B cell (primary cell): ENCODE measurements around the gene WDFY4. TPM values are rescaled to one million over a fixed set of nuclear protein-coding genes. Genes with fewer than 3 reads are reported as not detected.

Experiments used
- ATAC-seq: fragments of 200-7000 bp; cut with Tn5 transposase; one replicate; pipeline ENCODE4 v1.10.0; 2021; ENCODE audit warnings: low read depth, mild to moderate bottlenecking, moderate number of reproducible peaks, moderate library complexity
- CTCF ChIA-PET: fragments of 350-600 bp; sonication (Branson Sonifier 250); formaldehyde crosslinking; loops from one replicate; lab custom pipeline; 2021; ENCODE audit warnings: antibody characterized with exemption, inconsistent platforms; lab: Charles Lee
- POLR2A ChIA-PET: fragments of 350-600 bp; sonication (Branson Sonifier 250); formaldehyde crosslinking; loops from one replicate; lab custom pipeline; 2021; ENCODE audit warnings: antibody characterized with exemption; lab: Charles Lee
- DNase-seq: peaks from one replicate; pipeline ENCODE4 v3.0.0; 2013
- H2AFZ ChIP-seq: 2 replicates; pipeline ENCODE4 v1.6.1; 2012; ENCODE audit warnings: mild to moderate bottlenecking, low read depth, low read length; ENCODE audit not compliant: insufficient read depth, poor library complexity, severe bottlenecking
- H3K27ac ChIP-seq, 2 donors: 1 replicate in 1 of 2; 2 replicates in 1 of 2; pipeline ENCODE4 v1.5.1; 2012 to 2013; ENCODE audit warnings: low read length in 2 of 2, mild to moderate bottlenecking in 2 of 2, moderate library complexity in 1 of 2
- H3K27me3 ChIP-seq, 4 experiments: fragments of 200-600 bp in 1 of 4; sonication (generic) in 1 of 4; replicated peaks in 1 of 4; 1 replicate in 2 of 4; 2 replicates in 2 of 4; pipeline versions ENCODE4 v1.6.1 to v1.7.0; 2013 to 2016; ENCODE audit warnings: low read length in 3 of 4, mild to moderate bottlenecking in 2 of 4, mixed read lengths in 1 of 4, moderate library complexity in 1 of 4; ENCODE audit not compliant: insufficient read depth in 4 of 4, control insufficient read depth in 3 of 4; ENCODE audit errors: control extremely low read depth in 1 of 4
- H3K36me3 ChIP-seq, 2 experiments: replicated peaks in 1 of 2; 1 replicate in 1 of 2; 2 replicates in 1 of 2; pipeline versions ENCODE4 v1.6.1 to v1.7.1; 2013; ENCODE audit warnings: low read length in 1 of 2; ENCODE audit not compliant: insufficient read depth in 2 of 2, control insufficient read depth in 1 of 2; ENCODE audit errors: control extremely low read depth in 1 of 2, extremely low read depth in 1 of 2
- H3K4me1 ChIP-seq, 2 donors: fragments of 200-600 bp in 1 of 2; sonication (generic) in 1 of 2; 1 replicate in 1 of 2; 2 replicates in 1 of 2; pipeline versions ENCODE4 v1.5.1 to v1.6.1; 2013 to 2017; ENCODE audit warnings: low read length in 2 of 2; ENCODE audit not compliant: control insufficient read depth in 2 of 2, insufficient read depth in 2 of 2
- H3K4me2 ChIP-seq: replicated peaks from 2 replicates; pipeline ENCODE3; 2012; ENCODE audit warnings: mild to moderate bottlenecking, low read depth, low read length; ENCODE audit not compliant: poor library complexity, severe bottlenecking
- H3K4me3 ChIP-seq, 5 experiments: fragments of 200-600 bp in 1 of 5; sonication (generic) in 1 of 5; 1 replicate in 3 of 5; 2 replicates in 2 of 5; pipeline versions ENCODE4 v1.5.1 to v1.7.0; 2011 to 2016; ENCODE audit warnings: low read length in 4 of 5, mild to moderate bottlenecking in 4 of 5, low read depth in 2 of 5, control low read depth in 1 of 5, moderate library complexity in 1 of 5; ENCODE audit not compliant: insufficient read depth in 1 of 5; ENCODE audit errors: control extremely low read depth in 1 of 5, extremely low read depth in 1 of 5
- H3K79me2 ChIP-seq: fragments of 200-600 bp; sonication (generic); one replicate; pipeline ENCODE4 v1.6.0; 2016; ENCODE audit warnings: low read length; ENCODE audit not compliant: control insufficient read depth, insufficient read depth
- H3K9ac ChIP-seq: fragments of 200-600 bp; sonication (generic); 2 replicates; pipeline ENCODE4 v1.6.1; 2017; ENCODE audit warnings: mild to moderate bottlenecking, low read length, moderate library complexity
- H3K9me3 ChIP-seq, 3 donors: one replicate each; pipeline versions ENCODE4 v1.6.1 to v1.7.1; 2013; ENCODE audit warnings: low read length in 2 of 3; ENCODE audit not compliant: control insufficient read depth in 2 of 3, insufficient read depth in 1 of 3; ENCODE audit errors: control extremely low read depth in 1 of 3
- H4K20me1 ChIP-seq: 2 replicates; pipeline ENCODE4 v1.6.0; 2012; ENCODE audit warnings: mild to moderate bottlenecking, low read length; ENCODE audit not compliant: insufficient read depth, control insufficient read depth, poor library complexity, severe bottlenecking
- H3K27ac Mint-ChIP-seq: one replicate; pipeline ENCODE4 v1.8.0; 2021; ENCODE audit warnings: mixed read lengths
- H3K27me3 Mint-ChIP-seq: one replicate; pipeline ENCODE4 v1.8.0; 2021; ENCODE audit warnings: mixed read lengths
- H3K4me1 Mint-ChIP-seq: one replicate; pipeline ENCODE4 v1.8.0; 2021; ENCODE audit warnings: mixed read lengths
- H3K4me3 Mint-ChIP-seq: one replicate; pipeline ENCODE4 v1.8.0; 2021; ENCODE audit warnings: mixed read lengths
- H3K9me3 Mint-ChIP-seq: one replicate; pipeline ENCODE4 v1.8.0; 2022; ENCODE audit warnings: mixed read lengths; ENCODE audit not compliant: insufficient read depth
- CTCF ChIP-seq: fragments of 200-600 bp; IDR thresholded peaks from one replicate; pipeline ENCODE4 v1.8.0; 2022; ENCODE audit warnings: antibody characterized with exemption, mild to moderate bottlenecking
- EZH2 ChIP-seq: IDR thresholded peaks from 2 replicates; pipeline ENCODE4 v1.6.1; 2012; ENCODE audit warnings: borderline replicate concordance, low read depth, mild to moderate bottlenecking, moderate library complexity, low read length; ENCODE audit not compliant: insufficient read depth, poor library complexity, severe bottlenecking
- WGBS: methylation state at CpG from one replicate; pipeline ENCODE4 v1.1.5; 2013; ENCODE audit warnings: missing lambda C conversion rate; ENCODE audit not compliant: insufficient coverage; 5-methylcytosine and 5-hydroxymethylcytosine counted together
- intact Hi-C: fragments of 100-400 bp; cut with micrococcal nuclease; formaldehyde crosslinking; loops from one replicate; pipeline ENCODE4 v1.10.0; 2022
- polyA plus RNA-seq: library from polyadenylated mRNA; depleted of rRNA; stranded (reverse); fragments of >200 nt; gene quantifications from 2 replicates; pipeline ENCODE4 v1.2.3, GENCODE V29; 2012
- total RNA-seq, 2 donors: library from RNA; stranded (reverse); fragments of 120-200 nt in 1 of 2; gene quantifications; 1 replicate in 1 of 2; 2 replicates in 1 of 2; pipeline versions ENCODE4 v1.2.3 to v1.2.4, GENCODE V29; 2013 to 2022

WDFY4 gene
- total and polyA plus RNA-seq, 2 donors (not counting 1 experiment from before 2014, with no cell fraction given) = 262 to 560 TPM

DNA sequence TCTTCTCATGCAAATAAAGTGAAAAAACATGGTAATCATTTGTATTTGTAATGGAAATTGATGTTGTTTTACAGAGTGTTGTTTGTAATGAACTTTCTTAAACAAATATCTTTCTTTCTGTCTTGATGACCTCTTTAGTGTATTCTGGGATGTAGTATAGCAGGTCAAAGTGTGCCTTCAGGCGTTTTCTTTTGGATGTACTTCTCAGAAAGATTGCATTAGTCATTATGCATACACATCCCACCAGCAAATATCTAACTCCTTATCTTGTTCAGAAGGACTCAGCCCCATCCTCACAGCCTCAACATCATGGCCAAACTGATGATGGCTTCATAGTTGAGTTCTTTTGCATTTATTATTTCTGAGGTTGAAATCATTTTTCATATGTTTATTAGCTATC lies 130.3 kb downstream of the WDFY4 start:
- Histone ChIP-seq H3K36me3 (peaks cover 2 to 95% of the 10 kb centered on the region in 2 experiments), H3K27ac (no peak overlapping the region), H3K9me3 (no peaks in the 10 kb centered on the region), H3K9ac (no peak overlapping the region), H4K20me1 (peaks cover 15% of the 10 kb centered on the region), H3K27me3 (no peaks in the 10 kb centered on the region), H3K4me1 (no peaks in the 10 kb centered on the region), H3K4me2 (no peak overlapping the region), H2AFZ (no peak overlapping the region), H3K4me3 (no peak overlapping the region), H3K79me2 (peaks cover 19% of the 10 kb centered on the region)
- no peaks in the 10 kb centered on the region for H3K4me1 Mint-ChIP-seq
- no peaks in the 10 kb centered on the region for H3K27me3 Mint-ChIP-seq
- TF ChIP-seq CTCF = no peak
- no peak for TF ChIP-seq EZH2
- ATAC-seq = no peak
- no peak overlapping the region for H3K27ac Mint-ChIP-seq
- POLR2A ChIA-PET = no interaction called here
- intact Hi-C loops = no loop called here
- no peak overlapping the region for H3K4me3 Mint-ChIP-seq
- no peaks in the 10 kb centered on the region for H3K9me3 Mint-ChIP-seq
- no CpG with 5 or more reads among the region's 1 CpG for WGBS
- CTCF ChIA-PET = interaction anchor here (1.3 kb wide), 1 partner anchor 158 kb away, joined by 3 read pairs; no protein-coding TSS in a partner anchor
- DNase-seq = no peak

GRCh38 chr10:48817141-48817540 lies 132.5 kb downstream of the WDFY4 start:
- Mint-ChIP-seq H3K4me1 (peaks cover 3% of the 10 kb centered on the region), H3K27ac (no peak overlapping the region), H3K4me3 (no peak overlapping the region), H3K9me3 (no peaks in the 10 kb centered on the region), H3K27me3 (no peaks in the 10 kb centered on the region)
- no peaks in the 10 kb centered on the region for H3K9me3 ChIP-seq
- intact Hi-C loops = no loop called here
- peaks cover 3 to 95% of the 10 kb centered on the region in 2 experiments for H3K36me3 ChIP-seq
- ChIA-PET CTCF (interaction anchor here (1.5 kb wide), 1 partner anchor 159 kb away, joined by 5 read pairs; no protein-coding TSS in a partner anchor), POLR2A (no interaction called here)
- no peak overlapping the region for H3K4me2 ChIP-seq
- 88% methylated on average over 10 of the region's 10 CpGs for WGBS
- H2AFZ ChIP-seq = no peak overlapping the region
- no peak overlapping the region for H3K27ac ChIP-seq
- H3K4me3 ChIP-seq = no peak overlapping the region
- TF ChIP-seq EZH2 (no peak), CTCF (no peak)
- ATAC-seq (no peak), DNase-seq (no peak)
- no peaks in the 10 kb centered on the region for H3K27me3 ChIP-seq
- peaks cover 34% of the 10 kb centered on the region for H3K79me2 ChIP-seq
- H3K9ac ChIP-seq = no peak overlapping the region
- no peaks in the 10 kb centered on the region for H3K4me1 ChIP-seq
- peaks cover 27% of the 10 kb centered on the region for H4K20me1 ChIP-seq
